MM.1S (cell line): ENCODE results near the gene GPAT3.

Source experiments
- DNase-seq: peaks from one replicate; pipeline ENCODE4 v3.0.0-alpha.2; 2015
- H2AFZ ChIP-seq: fragments of 300-600 bp; sonication (generic); 2 replicates; pipeline ENCODE4 v1.6.0; 2016; ENCODE audit warnings: antibody characterized with exemption, low read length
- H3F3A ChIP-seq: fragments of 300-600 bp; sonication (generic); 2 replicates; pipeline ENCODE4 v1.6.1; 2016; ENCODE audit warnings: mild to moderate bottlenecking, antibody characterized with exemption, low read length, moderate library complexity, mixed read lengths; ENCODE audit not compliant: insufficient read depth
- H3K27ac ChIP-seq: fragments of 300-600 bp; sonication (generic); 2 replicates; pipeline ENCODE4 v1.5.1; 2016; ENCODE audit warnings: mild to moderate bottlenecking, low read length
- H3K27me3 ChIP-seq: fragments of 300-600 bp; sonication (generic); replicated peaks from 2 replicates; pipeline ENCODE4 v1.6.0; 2016; ENCODE audit warnings: low read length; ENCODE audit not compliant: insufficient read depth
- H3K36me3 ChIP-seq: fragments of 300-600 bp; sonication (generic); replicated peaks from 2 replicates; pipeline ENCODE4 v1.6.1; 2016; ENCODE audit warnings: mild to moderate bottlenecking, low read length, mixed read lengths; ENCODE audit not compliant: insufficient read depth
- H3K4me1 ChIP-seq: fragments of 300-600 bp; sonication (generic); 2 replicates; pipeline ENCODE4 v1.6.1; 2016; ENCODE audit warnings: low read length, mixed read lengths
- H3K4me2 ChIP-seq: fragments of 300-600 bp; sonication (generic); 2 replicates; pipeline ENCODE4 v1.6.0; 2016; ENCODE audit warnings: low read depth, low read length
- H3K4me3 ChIP-seq: fragments of 300-600 bp; sonication (generic); 2 replicates; pipeline ENCODE4 v1.5.1; 2016; ENCODE audit warnings: low read length, mixed read lengths
- H3K79me2 ChIP-seq: fragments of 300-600 bp; sonication (generic); 2 replicates; pipeline ENCODE4 v1.6.1; 2016; ENCODE audit warnings: mixed run types, low read length, mixed read lengths
- H3K9ac ChIP-seq: fragments of 300-600 bp; sonication (generic); 2 replicates; pipeline ENCODE4 v1.6.1; 2016; ENCODE audit warnings: low read length, mixed read lengths
- H3K9me2 ChIP-seq: fragments of 300-600 bp; sonication (generic); replicated peaks from 2 replicates; pipeline ENCODE4 v1.6.1; 2016; ENCODE audit warnings: mild to moderate bottlenecking, low read length, mixed read lengths; ENCODE audit not compliant: insufficient read depth
- H3K9me3 ChIP-seq: fragments of 300-600 bp; sonication (generic); replicated peaks from 2 replicates; pipeline ENCODE4 v1.6.1; 2016; ENCODE audit warnings: mild to moderate bottlenecking, low read length, mixed read lengths; ENCODE audit not compliant: insufficient read depth
- H4K20me1 ChIP-seq: fragments of 300-600 bp; sonication (generic); 2 replicates; pipeline ENCODE4 v1.6.1; 2016; ENCODE audit warnings: mild to moderate bottlenecking, low read length, moderate library complexity, mixed read lengths; ENCODE audit not compliant: insufficient read depth
- CTCF ChIP-seq: fragments of 300-600 bp; sonication (generic); IDR thresholded peaks from 2 replicates; pipeline ENCODE4 v1.5.1; 2016; ENCODE audit warnings: antibody characterized with exemption, low read length, mixed read lengths
- EZH2 ChIP-seq: fragments of 300-600 bp; sonication (generic); optimal IDR thresholded peaks from 2 replicates; pipeline ENCODE3; 2017; ENCODE audit warnings: low read depth, mild to moderate bottlenecking, antibody characterized with exemption, low read length, mixed read lengths
- EZH2phosphoT487 ChIP-seq: fragments of 300-600 bp; sonication (generic); IDR thresholded peaks from 2 replicates; pipeline ENCODE4 v1.6.1; 2018; ENCODE audit warnings: antibody characterized with exemption, low read length

Gene GPAT3

DNA sequence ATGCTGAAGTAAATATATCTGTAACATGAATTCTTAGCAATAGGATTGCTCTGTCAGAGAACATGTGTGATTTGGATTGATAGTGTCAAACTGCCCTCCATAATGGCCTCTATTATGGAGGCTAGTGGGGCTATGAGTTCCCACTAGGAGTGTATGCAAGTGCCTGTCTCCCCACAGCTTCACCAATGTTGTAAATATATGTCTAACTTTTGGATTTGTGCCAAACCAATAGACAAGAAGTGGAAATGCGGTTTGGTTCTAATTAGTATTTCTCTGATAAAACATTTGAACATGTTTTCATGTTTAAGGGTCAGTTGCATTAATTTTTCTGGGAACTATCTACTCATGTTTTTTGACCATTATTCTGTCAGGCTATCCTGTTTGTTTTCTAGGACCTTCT is 28.1 kb downstream of the GPAT3 start:
- no peaks in the 10 kb centered on the region for H4K20me1 ChIP-seq
- H3K9me3 ChIP-seq: no peaks in the 10 kb centered on the region
- no peaks in the 10 kb centered on the region for H3F3A ChIP-seq
- H3K27ac ChIP-seq: no peak overlapping the region
- no peaks in the 10 kb centered on the region for H3K4me1 ChIP-seq
- H3K9ac ChIP-seq: no peak overlapping the region
- H2AFZ ChIP-seq: no peak overlapping the region
- no peaks in the 10 kb centered on the region for H3K27me3 ChIP-seq
- no peaks in the 10 kb centered on the region for H3K79me2 ChIP-seq
- no peak overlapping the region for H3K4me2 ChIP-seq
- no peak overlapping the region for H3K4me3 ChIP-seq
- no peaks in the 10 kb centered on the region for H3K9me2 ChIP-seq
- DNase-seq: no peak
- H3K36me3 ChIP-seq: no peaks in the 10 kb centered on the region
- no peak for TF ChIP-seq EZH2
- TF ChIP-seq EZH2phosphoT487: no peak

DNA sequence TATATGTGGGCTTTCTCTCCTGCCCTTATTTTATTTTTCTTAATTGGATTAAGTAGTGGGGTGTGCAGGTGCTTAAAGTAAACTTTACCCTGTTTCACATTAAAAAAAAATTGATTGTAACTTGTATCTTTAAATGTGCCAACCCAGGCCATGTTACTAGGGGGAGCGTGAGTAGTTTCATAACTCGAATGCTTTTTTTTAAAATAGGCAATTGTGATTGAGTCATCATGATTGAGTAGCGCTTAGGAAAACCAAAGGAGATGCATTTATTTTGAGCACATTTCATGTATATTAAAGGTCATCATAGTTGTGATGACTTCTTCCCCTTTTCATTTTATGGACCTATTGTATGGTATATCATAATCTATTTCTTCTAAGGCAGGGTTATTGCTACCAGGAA is 32.2 kb downstream of the GPAT3 start:
- no peaks in the 10 kb centered on the region for H4K20me1 ChIP-seq
- no peaks in the 10 kb centered on the region for H3K9me3 ChIP-seq
- H2AFZ ChIP-seq: no peak overlapping the region
- H3K36me3 ChIP-seq: no peaks in the 10 kb centered on the region
- no peak overlapping the region for H3K9ac ChIP-seq
- no peaks in the 10 kb centered on the region for H3K9me2 ChIP-seq
- H3K27ac ChIP-seq: no peak overlapping the region
- DNase-seq: no peak
- no peaks in the 10 kb centered on the region for H3F3A ChIP-seq
- no peaks in the 10 kb centered on the region for H3K27me3 ChIP-seq
- no peak overlapping the region for H3K4me3 ChIP-seq
- H3K4me1 ChIP-seq: no peaks in the 10 kb centered on the region
- no peak overlapping the region for H3K4me2 ChIP-seq
- no peaks in the 10 kb centered on the region for H3K79me2 ChIP-seq
- TF ChIP-seq EZH2phosphoT487 (no peak), CTCF (no peak), EZH2 (no peak)

DNA sequence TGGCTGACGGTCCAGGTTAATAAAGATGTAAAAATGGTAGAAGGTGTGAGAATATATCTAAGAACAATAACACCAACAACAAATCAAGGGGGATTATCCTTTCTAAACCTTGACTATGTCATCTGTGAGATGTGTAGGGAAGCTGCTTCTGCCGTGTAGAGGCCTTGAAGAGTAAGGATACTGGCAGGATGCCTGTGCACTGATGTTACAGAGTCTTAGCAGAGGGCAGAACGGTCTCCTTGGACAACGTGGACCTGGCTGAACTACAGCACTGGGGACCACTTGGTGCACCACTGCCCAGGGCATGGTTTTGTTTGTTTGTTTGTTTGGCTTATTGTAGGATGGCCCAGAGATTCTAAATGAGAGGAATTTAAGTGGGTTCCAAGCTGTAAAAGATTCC is 33.5 kb downstream of the GPAT3 start:
- H3K79me2 ChIP-seq: no peaks in the 10 kb centered on the region
- no peak overlapping the region for H3K4me3 ChIP-seq
- no peaks in the 10 kb centered on the region for H3F3A ChIP-seq
- no peaks in the 10 kb centered on the region for H4K20me1 ChIP-seq
- H3K27ac ChIP-seq: no peak overlapping the region
- H3K4me1 ChIP-seq: no peaks in the 10 kb centered on the region
- TF ChIP-seq EZH2phosphoT487 (no peak), EZH2 (no peak), CTCF (no peak)
- H3K27me3 ChIP-seq: no peaks in the 10 kb centered on the region
- no peaks in the 10 kb centered on the region for H3K9me3 ChIP-seq
- no peak overlapping the region for H2AFZ ChIP-seq
- H3K4me2 ChIP-seq: no peak overlapping the region
- no peak overlapping the region for H3K9ac ChIP-seq
- no peak for DNase-seq
- H3K36me3 ChIP-seq: no peaks in the 10 kb centered on the region
- no peaks in the 10 kb centered on the region for H3K9me2 ChIP-seq

- TF ChIP-seq CTCF: no peak
- TF ChIP-seq EZH2phosphoT487: no peak
- TF ChIP-seq EZH2: no peak
- no peak for DNase-seq
- Histone ChIP-seq H3F3A (no peaks in the 10 kb centered on the region), H2AFZ (no peak overlapping the region), H3K27ac (no peak overlapping the region), H3K27me3 (no peaks in the 10 kb centered on the region), H3K9me3 (no peaks in the 10 kb centered on the region), H3K79me2 (no peaks in the 10 kb centered on the region), H3K36me3 (no peaks in the 10 kb centered on the region), H4K20me1 (no peaks in the 10 kb centered on the region), H3K4me1 (no peaks in the 10 kb centered on the region), H3K9me2 (no peaks in the 10 kb centered on the region), H3K9ac (no peak overlapping the region), H3K4me3 (no peak overlapping the region), H3K4me2 (no peak overlapping the region)
Observed at GRCh38 chr4:83569987-83570386, 34.1 kb downstream of the GPAT3 start.
